Measurements from ENCODE around the gene COL15A1.

DNA sequence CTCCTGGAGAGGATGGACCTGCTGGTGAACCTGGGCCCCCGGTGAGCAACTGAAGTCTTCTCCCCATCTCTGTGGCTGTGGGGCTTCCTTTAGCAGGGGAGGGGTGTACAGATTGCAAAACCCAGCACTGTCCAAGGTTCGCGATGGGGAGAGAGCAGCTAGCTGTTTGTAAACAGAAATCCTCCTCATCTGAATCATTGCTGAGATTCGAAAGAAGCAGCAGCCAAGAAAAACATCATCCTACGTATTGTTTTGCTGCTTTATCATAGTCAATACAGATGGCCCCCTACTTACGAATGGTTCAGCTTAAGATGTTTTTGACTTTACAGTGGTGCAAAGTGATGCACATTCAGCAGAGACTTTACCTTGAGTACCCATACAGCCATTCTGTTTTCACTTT is 81.3 kb downstream of the COL15A1 start:
- TF ChIP-seq, protein P1, sequence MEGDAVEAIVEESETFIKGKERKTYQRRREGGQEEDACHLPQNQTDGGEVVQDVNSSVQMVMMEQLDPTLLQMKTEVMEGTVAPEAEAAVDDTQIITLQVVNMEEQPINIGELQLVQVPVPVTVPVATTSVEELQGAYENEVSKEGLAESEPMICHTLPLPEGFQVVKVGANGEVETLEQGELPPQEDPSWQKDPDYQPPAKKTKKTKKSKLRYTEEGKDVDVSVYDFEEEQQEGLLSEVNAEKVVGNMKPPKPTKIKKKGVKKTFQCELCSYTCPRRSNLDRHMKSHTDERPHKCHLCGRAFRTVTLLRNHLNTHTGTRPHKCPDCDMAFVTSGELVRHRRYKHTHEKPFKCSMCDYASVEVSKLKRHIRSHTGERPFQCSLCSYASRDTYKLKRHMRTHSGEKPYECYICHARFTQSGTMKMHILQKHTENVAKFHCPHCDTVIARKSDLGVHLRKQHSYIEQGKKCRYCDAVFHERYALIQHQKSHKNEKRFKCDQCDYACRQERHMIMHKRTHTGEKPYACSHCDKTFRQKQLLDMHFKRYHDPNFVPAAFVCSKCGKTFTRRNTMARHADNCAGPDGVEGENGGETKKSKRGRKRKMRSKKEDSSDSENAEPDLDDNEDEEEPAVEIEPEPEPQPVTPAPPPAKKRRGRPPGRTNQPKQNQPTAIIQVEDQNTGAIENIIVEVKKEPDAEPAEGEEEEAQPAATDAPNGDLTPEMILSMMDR (IDR thresholded peaks at IDR 0.05): no peak
- no peak for TF ChIP-seq POLR2A (IDR thresholded peaks at IDR 0.05)
